Jurkat, Clone E6-1 (cell line): ENCODE results near the gene OR4D9.
"Not testable (repeated sequence)": the region's sequence is repeated elsewhere in the genome, so short reads cannot be mapped to it uniquely, and the experiment has no call there.

Source experiments
- DNase-seq: peaks from one replicate; pipeline ENCODE4 v3.0.0-alpha.2; 2011; ENCODE audit warnings: low read depth, low spot score
- H3K4me3 ChIP-seq: 2 replicates; pipeline ENCODE4 v1.5.1; 2011; ENCODE audit warnings: mild to moderate bottlenecking, low read length, control low read depth, moderate library complexity

OR4D9 gene

GRCh38 chr11:59547605-59548308 is 36.4 kb downstream of the OR4D9 start:
- not testable (repeated sequence) for H3K4me3 ChIP-seq, DNase-seq

DNA sequence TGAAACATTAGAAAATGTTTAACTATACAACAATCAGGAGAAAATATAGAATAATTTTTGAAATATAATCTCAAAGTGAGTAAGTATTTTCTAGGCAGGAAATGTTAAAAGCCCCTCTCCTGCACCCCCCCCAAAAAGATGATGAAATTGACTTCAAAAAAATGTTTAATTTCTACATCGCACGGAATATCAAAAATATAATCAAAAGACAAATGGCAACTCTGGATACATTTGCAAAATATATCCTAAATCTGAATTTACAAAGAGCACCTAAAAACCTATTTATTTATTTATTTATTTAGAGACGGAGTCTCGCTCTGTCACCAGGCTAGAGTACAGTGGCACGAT is 36.9 kb downstream of the OR4D9 start:
- no peak overlapping the region for H3K4me3 ChIP-seq
- no peak for DNase-seq

- peak; percentile 97 for DNase-seq
- H3K4me3 ChIP-seq = peak overlapping the region; percentile 70
These were observed 39.1 kb downstream of the OR4D9 start for GRCh38 chr11:59550368-59550841.

DNA sequence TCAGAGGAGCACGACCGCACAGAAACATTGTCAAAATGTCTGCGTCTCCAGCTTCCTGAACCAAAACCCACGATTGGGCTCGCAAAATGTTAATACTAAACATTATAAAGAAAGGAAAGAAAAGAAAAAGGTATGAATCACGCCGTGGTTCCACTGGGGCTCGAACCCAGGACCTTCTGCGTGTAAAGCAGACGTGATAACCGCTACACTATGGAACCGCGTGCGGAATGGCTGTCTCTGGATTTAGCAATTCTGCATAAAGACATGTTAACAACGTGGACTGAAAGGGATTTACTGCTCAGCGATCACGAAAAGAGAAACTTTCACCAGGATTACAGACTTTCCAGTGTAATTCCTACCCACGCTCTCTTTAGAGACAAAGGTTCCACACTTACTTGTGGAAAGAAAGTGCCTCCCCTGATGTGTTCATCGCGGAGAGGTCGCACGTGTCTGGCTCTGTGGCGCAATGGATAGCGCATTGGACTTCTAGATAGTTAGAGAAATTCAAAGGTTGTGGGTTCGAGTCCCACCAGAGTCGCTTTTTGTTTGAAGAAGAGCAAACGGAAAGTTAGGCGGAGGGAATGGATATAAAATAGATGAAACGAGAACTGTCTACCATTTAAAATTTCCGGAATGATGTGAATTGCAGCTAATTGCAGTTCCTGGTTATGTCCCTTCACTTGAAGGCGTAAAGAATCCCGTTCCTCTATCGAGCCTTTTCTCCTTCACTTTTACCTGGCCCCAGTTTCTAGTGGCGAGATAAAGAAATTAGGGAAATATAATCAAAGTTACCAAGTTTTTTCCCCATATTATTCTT is 39.7 kb downstream of the OR4D9 start:
- H3K4me3 ChIP-seq = peak overlapping the region; percentile 70
- peak; percentile 90 for DNase-seq

GRCh38 chr11:59551659-59552521 is 40.6 kb downstream of the OR4D9 start:
- no peak for DNase-seq
- peak overlapping the region; percentile 70 for H3K4me3 ChIP-seq

GRCh38 chr11:59552844-59553243 is 41.5 kb downstream of the OR4D9 start:
- H3K4me3 ChIP-seq = no peak overlapping the region

GRCh38 chr11:59553323-59553722 is 42.0 kb downstream of the OR4D9 start:
- DNase-seq = no peak
- H3K4me3 ChIP-seq = no peak overlapping the region

More at GRCh38 chr11:59552844-59553243, 41.5 kb downstream of the OR4D9 start:
- no peak for DNase-seq

- peak overlapping the region; percentile 52 for H3K4me3 ChIP-seq
- DNase-seq = no peak
These were observed 44.3 kb downstream of the OR4D9 start for GRCh38 chr11:59555601-59556114.

DNA sequence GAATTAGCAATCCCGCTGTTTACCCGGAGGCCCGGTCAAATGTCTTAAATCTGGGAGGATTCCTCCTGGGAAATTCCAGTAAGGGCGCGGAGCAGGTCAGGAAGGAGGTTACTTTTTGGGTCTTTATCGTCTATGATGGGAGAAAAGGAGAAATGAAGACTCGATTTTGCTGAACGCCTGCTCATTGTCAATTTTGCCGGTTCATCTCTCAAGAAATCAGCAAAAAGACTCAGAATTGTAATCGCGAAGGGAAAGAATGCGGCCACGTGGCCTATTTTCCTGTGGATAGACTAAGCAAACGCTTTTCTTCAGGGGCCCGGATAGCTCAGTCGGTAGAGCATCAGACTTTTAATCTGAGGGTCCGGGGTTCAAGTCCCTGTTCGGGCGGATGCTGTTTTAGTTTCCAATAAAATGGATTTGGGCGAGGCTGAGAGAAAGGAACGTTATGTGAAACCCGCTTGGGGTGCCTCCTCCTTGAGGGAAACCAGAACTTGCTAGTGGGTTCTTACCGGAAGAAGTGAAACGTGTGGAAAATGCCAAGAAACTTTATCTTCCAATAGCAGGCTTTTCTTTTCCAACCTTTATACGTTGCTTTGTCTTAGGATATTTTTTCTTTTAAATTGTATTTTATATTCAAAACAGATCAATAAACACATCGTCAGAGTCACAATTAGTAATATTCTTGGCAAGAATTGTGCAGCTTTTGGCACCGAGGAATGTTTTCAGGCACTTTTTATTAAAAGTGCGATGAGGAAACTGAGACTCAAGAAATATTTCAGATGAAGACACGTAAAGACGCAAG is 45.0 kb downstream of the OR4D9 start:
- peak; percentile 81 for DNase-seq
- H3K4me3 ChIP-seq = peak overlapping the region; percentile 52

- DNase-seq = no peak
- H3K4me3 ChIP-seq = peak overlapping the region; percentile 52
These were observed 45.6 kb downstream of the OR4D9 start for GRCh38 chr11:59556917-59557348.

- H3K4me3 ChIP-seq = no peak overlapping the region; the same call in 1 of the 2 replicates
- DNase-seq = no peak
These were observed 46.9 kb downstream of the OR4D9 start for GRCh38 chr11:59558270-59558643.

- no peak for DNase-seq
- no peak overlapping the region for H3K4me3 ChIP-seq
These were observed 48.5 kb downstream of the OR4D9 start for GRCh38 chr11:59559886-59560285.

- peak overlapping the region; percentile 100 for H3K4me3 ChIP-seq
- peak; percentile 87 for DNase-seq
These were observed 49.0 kb downstream of the OR4D9 start for GRCh38 chr11:59560290-59560701.

GRCh38 chr11:59560702-59561473 is 49.5 kb downstream of the OR4D9 start:
- DNase-seq = peak; percentile 83
- peak overlapping the region; percentile 100 for H3K4me3 ChIP-seq

DNA sequence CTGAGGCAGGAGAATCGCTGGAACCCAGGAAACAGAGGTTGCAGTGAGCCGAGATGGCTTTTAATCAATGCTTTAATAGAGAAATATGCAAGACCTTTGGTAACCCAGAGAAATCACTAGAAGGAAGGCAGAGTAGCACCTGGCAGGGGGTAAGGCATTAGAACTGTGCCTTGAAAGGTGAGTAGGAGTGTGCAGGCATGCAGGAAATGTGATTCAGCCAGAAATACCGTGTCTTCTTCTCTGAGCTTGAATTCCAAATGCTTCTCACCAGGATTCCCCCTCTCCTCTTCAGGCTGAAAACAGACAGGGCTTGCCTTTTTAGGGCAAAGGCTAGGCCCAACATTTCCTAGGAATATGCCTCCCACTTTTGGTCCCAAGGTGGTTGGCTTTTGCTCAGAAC is 51.0 kb downstream of the OR4D9 start:
- no peak for DNase-seq
- H3K4me3 ChIP-seq = no peak overlapping the region
